ENCODE measurements around the gene PER1. TPM values are rescaled to one million over a fixed set of nuclear protein-coding genes. Genes with fewer than 3 reads are reported as not detected.
A peak's percentile ranks its signal among the peaks of the same experiment; 100 is the strongest.

Gene PER1
- total and polyA plus RNA-seq, 2 of the 13 experiments (the other 11 are each of a cell fraction or from before 2014, with no cell fraction given): 2.6 to 3.6 TPM

DNA sequence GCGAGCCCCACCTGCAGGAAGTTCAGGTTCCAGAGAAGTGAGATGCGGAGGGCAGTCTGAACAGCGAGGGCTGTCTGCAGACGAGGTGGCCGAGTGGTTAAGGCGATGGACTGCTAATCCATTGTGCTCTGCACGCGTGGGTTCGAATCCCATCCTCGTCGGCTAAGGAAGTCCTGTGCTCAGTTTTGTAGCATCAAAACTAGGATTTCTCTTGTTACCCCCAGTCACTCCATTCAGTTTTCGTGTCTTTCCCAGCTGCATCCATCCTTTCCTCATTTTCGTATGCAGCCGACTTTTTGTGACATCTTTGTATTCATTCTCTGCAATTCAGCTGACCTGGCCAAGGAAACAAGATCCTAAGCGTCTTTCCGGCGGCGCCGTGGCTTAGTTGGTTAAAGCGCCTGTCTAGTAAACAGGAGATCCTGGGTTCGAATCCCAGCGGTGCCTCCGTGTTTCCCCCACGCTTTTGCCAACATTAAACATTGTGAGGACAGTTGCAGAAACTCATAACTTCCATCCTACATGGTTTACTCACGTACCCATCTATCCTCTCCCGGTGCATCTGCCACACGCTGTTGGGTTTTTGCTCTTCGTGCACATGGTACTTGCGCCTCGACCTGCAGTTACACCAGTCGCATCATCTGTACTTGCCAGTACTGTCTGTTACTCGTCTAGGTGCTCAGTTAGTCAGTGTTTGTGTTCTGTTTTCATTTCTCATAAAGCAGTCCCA lies 34.7 kb upstream of the PER1 start (continued):
- TF ChIP-seq, protein P1, sequence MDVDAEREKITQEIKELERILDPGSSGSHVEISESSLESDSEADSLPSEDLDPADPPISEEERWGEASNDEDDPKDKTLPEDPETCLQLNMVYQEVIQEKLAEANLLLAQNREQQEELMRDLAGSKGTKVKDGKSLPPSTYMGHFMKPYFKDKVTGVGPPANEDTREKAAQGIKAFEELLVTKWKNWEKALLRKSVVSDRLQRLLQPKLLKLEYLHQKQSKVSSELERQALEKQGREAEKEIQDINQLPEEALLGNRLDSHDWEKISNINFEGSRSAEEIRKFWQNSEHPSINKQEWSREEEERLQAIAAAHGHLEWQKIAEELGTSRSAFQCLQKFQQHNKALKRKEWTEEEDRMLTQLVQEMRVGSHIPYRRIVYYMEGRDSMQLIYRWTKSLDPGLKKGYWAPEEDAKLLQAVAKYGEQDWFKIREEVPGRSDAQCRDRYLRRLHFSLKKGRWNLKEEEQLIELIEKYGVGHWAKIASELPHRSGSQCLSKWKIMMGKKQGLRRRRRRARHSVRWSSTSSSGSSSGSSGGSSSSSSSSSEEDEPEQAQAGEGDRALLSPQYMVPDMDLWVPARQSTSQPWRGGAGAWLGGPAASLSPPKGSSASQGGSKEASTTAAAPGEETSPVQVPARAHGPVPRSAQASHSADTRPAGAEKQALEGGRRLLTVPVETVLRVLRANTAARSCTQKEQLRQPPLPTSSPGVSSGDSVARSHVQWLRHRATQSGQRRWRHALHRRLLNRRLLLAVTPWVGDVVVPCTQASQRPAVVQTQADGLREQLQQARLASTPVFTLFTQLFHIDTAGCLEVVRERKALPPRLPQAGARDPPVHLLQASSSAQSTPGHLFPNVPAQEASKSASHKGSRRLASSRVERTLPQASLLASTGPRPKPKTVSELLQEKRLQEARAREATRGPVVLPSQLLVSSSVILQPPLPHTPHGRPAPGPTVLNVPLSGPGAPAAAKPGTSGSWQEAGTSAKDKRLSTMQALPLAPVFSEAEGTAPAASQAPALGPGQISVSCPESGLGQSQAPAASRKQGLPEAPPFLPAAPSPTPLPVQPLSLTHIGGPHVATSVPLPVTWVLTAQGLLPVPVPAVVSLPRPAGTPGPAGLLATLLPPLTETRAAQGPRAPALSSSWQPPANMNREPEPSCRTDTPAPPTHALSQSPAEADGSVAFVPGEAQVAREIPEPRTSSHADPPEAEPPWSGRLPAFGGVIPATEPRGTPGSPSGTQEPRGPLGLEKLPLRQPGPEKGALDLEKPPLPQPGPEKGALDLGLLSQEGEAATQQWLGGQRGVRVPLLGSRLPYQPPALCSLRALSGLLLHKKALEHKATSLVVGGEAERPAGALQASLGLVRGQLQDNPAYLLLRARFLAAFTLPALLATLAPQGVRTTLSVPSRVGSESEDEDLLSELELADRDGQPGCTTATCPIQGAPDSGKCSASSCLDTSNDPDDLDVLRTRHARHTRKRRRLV (CRISPR knock-in tag; IDR thresholded peaks at IDR 0.05): peak; percentile 86; the same call in 1 of the 2 replicates
- TF ChIP-seq ZMYM4 (CRISPR knock-in tag; IDR thresholded peaks at IDR 0.05) (peak; percentile 43; the same call in 1 of the 2 replicates), ZNF432 (CRISPR knock-in tag; IDR thresholded peaks at IDR 0.05; ENCODE audit: borderline replicate concordance) (0 out of 2 replicates have a peak, but pooled peaks have one; percentile 15), ZKSCAN8 (CRISPR knock-in tag; IDR thresholded peaks at IDR 0.05; ENCODE audit: borderline replicate concordance) (peak; percentile 88), MED1 (CRISPR knock-in tag; IDR thresholded peaks at IDR 0.05) (peak; percentile 48; the same call in 1 of the 2 replicates), ZC3H13 (CRISPR knock-in tag; IDR thresholded peaks at IDR 0.05) (no peak), CEBPG (CRISPR knock-in tag; IDR thresholded peaks at IDR 0.05) (peak; percentile 34), ZNF614 (CRISPR knock-in tag; IDR thresholded peaks at IDR 0.05; ENCODE audit: borderline replicate concordance) (peak; percentile 14), IKZF4 (CRISPR knock-in tag; IDR thresholded peaks at IDR 0.05; ENCODE audit: borderline replicate concordance, low read depth, not compliant biosample characterization) (no peak), SNAPC2 (CRISPR knock-in tag; IDR thresholded peaks at IDR 0.05) (no peak; the same call in 1 of the 2 replicates), XBP1 (CRISPR knock-in tag; IDR thresholded peaks at IDR 0.05) (peak; percentile 83; the same call in 1 of the 2 replicates), ZNF724P (CRISPR knock-in tag; IDR thresholded peaks at IDR 0.05; ENCODE audit: borderline replicate concordance) (no peak), SNAI1 (CRISPR knock-in tag; IDR thresholded peaks at IDR 0.05; ENCODE audit: borderline replicate concordance) (peak; percentile 83; the same call in 1 of the 2 replicates), HES4 (CRISPR knock-in tag; IDR thresholded peaks at IDR 0.05; ENCODE audit: borderline replicate concordance) (no peak), ZNF331 (CRISPR knock-in tag; IDR thresholded peaks at IDR 0.05) (peak; percentile 70), ZNF382 (CRISPR knock-in tag; IDR thresholded peaks at IDR 0.05; ENCODE audit: borderline replicate concordance) (no peak)
- TF ChIP-seq, protein P2, sequence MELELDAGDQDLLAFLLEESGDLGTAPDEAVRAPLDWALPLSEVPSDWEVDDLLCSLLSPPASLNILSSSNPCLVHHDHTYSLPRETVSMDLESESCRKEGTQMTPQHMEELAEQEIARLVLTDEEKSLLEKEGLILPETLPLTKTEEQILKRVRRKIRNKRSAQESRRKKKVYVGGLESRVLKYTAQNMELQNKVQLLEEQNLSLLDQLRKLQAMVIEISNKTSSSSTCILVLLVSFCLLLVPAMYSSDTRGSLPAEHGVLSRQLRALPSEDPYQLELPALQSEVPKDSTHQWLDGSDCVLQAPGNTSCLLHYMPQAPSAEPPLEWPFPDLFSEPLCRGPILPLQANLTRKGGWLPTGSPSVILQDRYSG (CRISPR knock-in tag; IDR thresholded peaks at IDR 0.05): no peak
- TF ChIP-seq, protein P3, sequence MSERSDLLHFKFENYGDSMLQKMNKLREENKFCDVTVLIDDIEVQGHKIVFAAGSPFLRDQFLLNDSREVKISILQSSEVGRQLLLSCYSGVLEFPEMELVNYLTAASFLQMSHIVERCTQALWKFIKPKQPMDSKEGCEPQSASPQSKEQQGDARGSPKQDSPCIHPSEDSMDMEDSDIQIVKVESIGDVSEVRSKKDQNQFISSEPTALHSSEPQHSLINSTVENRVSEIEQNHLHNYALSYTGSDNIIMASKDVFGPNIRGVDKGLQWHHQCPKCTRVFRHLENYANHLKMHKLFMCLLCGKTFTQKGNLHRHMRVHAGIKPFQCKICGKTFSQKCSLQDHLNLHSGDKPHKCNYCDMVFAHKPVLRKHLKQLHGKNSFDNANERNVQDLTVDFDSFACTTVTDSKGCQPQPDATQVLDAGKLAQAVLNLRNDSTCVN (CRISPR knock-in tag; IDR thresholded peaks at IDR 0.05; ENCODE audit: borderline replicate concordance): no peak; the same call in 1 of the 2 replicates
- TF ChIP-seq, protein P4, sequence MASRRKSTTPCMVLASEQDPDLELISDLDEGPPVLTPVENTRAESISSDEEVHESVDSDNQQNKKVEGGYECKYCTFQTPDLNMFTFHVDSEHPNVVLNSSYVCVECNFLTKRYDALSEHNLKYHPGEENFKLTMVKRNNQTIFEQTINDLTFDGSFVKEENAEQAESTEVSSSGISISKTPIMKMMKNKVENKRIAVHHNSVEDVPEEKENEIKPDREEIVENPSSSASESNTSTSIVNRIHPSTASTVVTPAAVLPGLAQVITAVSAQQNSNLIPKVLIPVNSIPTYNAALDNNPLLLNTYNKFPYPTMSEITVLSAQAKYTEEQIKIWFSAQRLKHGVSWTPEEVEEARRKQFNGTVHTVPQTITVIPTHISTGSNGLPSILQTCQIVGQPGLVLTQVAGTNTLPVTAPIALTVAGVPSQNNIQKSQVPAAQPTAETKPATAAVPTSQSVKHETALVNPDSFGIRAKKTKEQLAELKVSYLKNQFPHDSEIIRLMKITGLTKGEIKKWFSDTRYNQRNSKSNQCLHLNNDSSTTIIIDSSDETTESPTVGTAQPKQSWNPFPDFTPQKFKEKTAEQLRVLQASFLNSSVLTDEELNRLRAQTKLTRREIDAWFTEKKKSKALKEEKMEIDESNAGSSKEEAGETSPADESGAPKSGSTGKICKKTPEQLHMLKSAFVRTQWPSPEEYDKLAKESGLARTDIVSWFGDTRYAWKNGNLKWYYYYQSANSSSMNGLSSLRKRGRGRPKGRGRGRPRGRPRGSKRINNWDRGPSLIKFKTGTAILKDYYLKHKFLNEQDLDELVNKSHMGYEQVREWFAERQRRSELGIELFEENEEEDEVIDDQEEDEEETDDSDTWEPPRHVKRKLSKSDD (CRISPR knock-in tag; IDR thresholded peaks at IDR 0.05; ENCODE audit: low read depth): peak; percentile 74; the same call in 1 of the 2 replicates

All from HepG2 (cell line).